Neural cell (in vitro differentiated cells): ENCODE results near the gene KRT36. TPM values are rescaled to one million over a fixed set of nuclear protein-coding genes. Genes with fewer than 3 reads are reported as not detected.

Experiments used
- H2AFZ ChIP-seq: fragments of 200-600, 300-800 bp; sonication (generic), shearing (Covaris generic); 2 replicates; pipeline ENCODE4 v1.6.0; 2014; ENCODE audit warnings: low read depth, mild to moderate bottlenecking, antibody characterized with exemption, low read length, moderate library complexity
- H3F3A ChIP-seq: fragments of 200-600 bp; shearing (Covaris generic); 2 replicates; pipeline ENCODE4 v1.6.1; 2016; ENCODE audit warnings: mild to moderate bottlenecking, moderate library complexity, mixed read lengths, antibody characterized with exemption, low read length; ENCODE audit not compliant: insufficient read depth, poor library complexity, severe bottlenecking
- H3K27ac ChIP-seq: fragments of 200-600, 300-800 bp; sonication (generic), shearing (Covaris generic); 2 replicates; pipeline ENCODE4 v1.5.1; 2014; ENCODE audit warnings: mild to moderate bottlenecking, low read length, moderate library complexity
- H3K27me3 ChIP-seq: fragments of 300-800, 200-600 bp; sonication (generic), shearing (Covaris generic); 2 replicates; pipeline ENCODE4 v1.6.0; 2014; ENCODE audit warnings: mild to moderate bottlenecking, low read depth, low read length, moderate library complexity; ENCODE audit not compliant: insufficient read depth
- H3K36me3 ChIP-seq: fragments of 300-800, 200-600 bp; sonication (generic), shearing (Covaris generic); 2 replicates; pipeline ENCODE4 v1.5.1; 2014; ENCODE audit warnings: mild to moderate bottlenecking, antibody characterized with exemption, low read length, moderate library complexity; ENCODE audit not compliant: insufficient read depth
- H3K4me2 ChIP-seq: fragments of 300-800, 200-600 bp; sonication (generic), shearing (Covaris generic); 2 replicates; pipeline ENCODE4 v1.6.0; 2014; ENCODE audit warnings: mild to moderate bottlenecking, low read length
- H3K4me3 ChIP-seq: fragments of 300-800, 200-600 bp; sonication (generic), shearing (Covaris generic); 2 replicates; pipeline ENCODE4 v1.5.1; 2014; ENCODE audit warnings: mild to moderate bottlenecking, low read length, moderate library complexity
- H3K79me2 ChIP-seq: fragments of 200-600 bp; shearing (Covaris generic); replicated peaks from 2 replicates; pipeline ENCODE4 v1.6.0; 2014; ENCODE audit warnings: mild to moderate bottlenecking, low read length, moderate library complexity; ENCODE audit not compliant: insufficient read depth
- H3K9ac ChIP-seq: fragments of 300-800, 200-600 bp; sonication (generic), shearing (Covaris generic); 2 replicates; pipeline ENCODE4 v1.6.1; 2016; ENCODE audit warnings: mild to moderate bottlenecking, low read length, mixed read lengths
- H3K9me2 ChIP-seq: fragments of 200-600 bp; shearing (Covaris generic); 2 replicates; pipeline ENCODE4 v1.6.1; 2016; ENCODE audit warnings: mild to moderate bottlenecking, low read length, mixed read lengths; ENCODE audit not compliant: insufficient read depth
- H3K9me3 ChIP-seq: fragments of 200-600, 300-800 bp; sonication (generic), shearing (Covaris generic); 2 replicates; pipeline ENCODE4 v1.6.1; 2016; ENCODE audit warnings: mild to moderate bottlenecking, mixed run types, low read length, moderate library complexity, mixed read lengths
- H4K20me1 ChIP-seq: fragments of 200-600 bp; shearing (Covaris generic); 2 replicates; pipeline ENCODE4 v1.6.1; 2016; ENCODE audit warnings: mild to moderate bottlenecking, mixed run types; ENCODE audit not compliant: insufficient read depth
- EP300 ChIP-seq: fragments of 450-650 bp; conservative IDR thresholded peaks from 2 replicates; pipeline ENCODE4 v1.6.1; 2014; ENCODE audit warnings: antibody characterized with exemption, mild to moderate bottlenecking, moderate library complexity; ENCODE audit not compliant: poor library complexity, severe bottlenecking
- EZH2 ChIP-seq: fragments of 200-600, 300-800 bp; shearing (Covaris generic), sonication (generic); IDR thresholded peaks from 2 replicates; pipeline ENCODE4 v1.6.1; 2014; ENCODE audit warnings: antibody characterized with exemption, low read length, borderline replicate concordance, mild to moderate bottlenecking; ENCODE audit not compliant: insufficient read depth, poor library complexity, severe bottlenecking
- MXI1 ChIP-seq: fragments of 450-650 bp; conservative IDR thresholded peaks from 2 replicates; pipeline ENCODE4 v1.6.1; 2014; ENCODE audit warnings: antibody characterized with exemption, mild to moderate bottlenecking; ENCODE audit not compliant: poor library complexity, severe bottlenecking
- POLR2AphosphoS5 ChIP-seq: IDR thresholded peaks from 2 replicates; pipeline ENCODE4 v1.6.1; 2012
- RAD21 ChIP-seq: fragments of 450-650 bp; conservative IDR thresholded peaks from 2 replicates; pipeline ENCODE4 v1.6.1; 2014; ENCODE audit warnings: antibody characterized with exemption, mild to moderate bottlenecking, moderate library complexity
- SMC3 ChIP-seq: fragments of 450-650 bp; conservative IDR thresholded peaks from 2 replicates; pipeline ENCODE4 v1.6.1; 2014; ENCODE audit warnings: antibody characterized with exemption, mild to moderate bottlenecking, moderate library complexity; ENCODE audit not compliant: poor library complexity
- TAF1 ChIP-seq: IDR thresholded peaks from 2 replicates; pipeline ENCODE4 v1.6.1; 2012; ENCODE audit warnings: low read depth
- polyA plus RNA-seq: library from polyadenylated mRNA; depleted of rRNA; stranded (reverse); fragments of >200 nt; gene quantifications from 2 replicates; pipeline ENCODE4 v1.2.3, GENCODE V29; 2014
- TF ChIP-seq, protein P1 (sequence below): fragments of 450-650 bp; IDR thresholded peaks from 2 replicates; pipeline ENCODE4 v1.5.1; 2014; ENCODE audit warnings: antibody characterized with exemption, mild to moderate bottlenecking, moderate library complexity; ENCODE audit not compliant: poor library complexity, severe bottlenecking

The KRT36 gene
- polyA plus RNA-seq, 1 donor from 2014 or later = not detected

- TF ChIP-seq POLR2AphosphoS5 (no peak), RAD21 (no peak), TAF1 (no peak), SMC3 (no peak), MXI1 (no peak), EP300 (no peak), EZH2 (no peak)
- TF ChIP-seq, protein P1, sequence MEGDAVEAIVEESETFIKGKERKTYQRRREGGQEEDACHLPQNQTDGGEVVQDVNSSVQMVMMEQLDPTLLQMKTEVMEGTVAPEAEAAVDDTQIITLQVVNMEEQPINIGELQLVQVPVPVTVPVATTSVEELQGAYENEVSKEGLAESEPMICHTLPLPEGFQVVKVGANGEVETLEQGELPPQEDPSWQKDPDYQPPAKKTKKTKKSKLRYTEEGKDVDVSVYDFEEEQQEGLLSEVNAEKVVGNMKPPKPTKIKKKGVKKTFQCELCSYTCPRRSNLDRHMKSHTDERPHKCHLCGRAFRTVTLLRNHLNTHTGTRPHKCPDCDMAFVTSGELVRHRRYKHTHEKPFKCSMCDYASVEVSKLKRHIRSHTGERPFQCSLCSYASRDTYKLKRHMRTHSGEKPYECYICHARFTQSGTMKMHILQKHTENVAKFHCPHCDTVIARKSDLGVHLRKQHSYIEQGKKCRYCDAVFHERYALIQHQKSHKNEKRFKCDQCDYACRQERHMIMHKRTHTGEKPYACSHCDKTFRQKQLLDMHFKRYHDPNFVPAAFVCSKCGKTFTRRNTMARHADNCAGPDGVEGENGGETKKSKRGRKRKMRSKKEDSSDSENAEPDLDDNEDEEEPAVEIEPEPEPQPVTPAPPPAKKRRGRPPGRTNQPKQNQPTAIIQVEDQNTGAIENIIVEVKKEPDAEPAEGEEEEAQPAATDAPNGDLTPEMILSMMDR = no peak
- Histone ChIP-seq H3K79me2 (no peaks in the 10 kb centered on the region), H3K27ac (no peak overlapping the region), H3K4me2 (no peak overlapping the region), H3K36me3 (no peaks in the 10 kb centered on the region), H2AFZ (no peak overlapping the region), H4K20me1 (no peaks in the 10 kb centered on the region), H3F3A (no peaks in the 10 kb centered on the region), H3K9me2 (no peaks in the 10 kb centered on the region), H3K9ac (no peak overlapping the region), H3K27me3 (peaks cover 28% of the 10 kb centered on the region), H3K4me3 (no peak overlapping the region), H3K9me3 (no peaks in the 10 kb centered on the region)
Measured at GRCh38 chr17:41528959-41529353, 39.2 kb upstream of the KRT36 start.

DNA sequence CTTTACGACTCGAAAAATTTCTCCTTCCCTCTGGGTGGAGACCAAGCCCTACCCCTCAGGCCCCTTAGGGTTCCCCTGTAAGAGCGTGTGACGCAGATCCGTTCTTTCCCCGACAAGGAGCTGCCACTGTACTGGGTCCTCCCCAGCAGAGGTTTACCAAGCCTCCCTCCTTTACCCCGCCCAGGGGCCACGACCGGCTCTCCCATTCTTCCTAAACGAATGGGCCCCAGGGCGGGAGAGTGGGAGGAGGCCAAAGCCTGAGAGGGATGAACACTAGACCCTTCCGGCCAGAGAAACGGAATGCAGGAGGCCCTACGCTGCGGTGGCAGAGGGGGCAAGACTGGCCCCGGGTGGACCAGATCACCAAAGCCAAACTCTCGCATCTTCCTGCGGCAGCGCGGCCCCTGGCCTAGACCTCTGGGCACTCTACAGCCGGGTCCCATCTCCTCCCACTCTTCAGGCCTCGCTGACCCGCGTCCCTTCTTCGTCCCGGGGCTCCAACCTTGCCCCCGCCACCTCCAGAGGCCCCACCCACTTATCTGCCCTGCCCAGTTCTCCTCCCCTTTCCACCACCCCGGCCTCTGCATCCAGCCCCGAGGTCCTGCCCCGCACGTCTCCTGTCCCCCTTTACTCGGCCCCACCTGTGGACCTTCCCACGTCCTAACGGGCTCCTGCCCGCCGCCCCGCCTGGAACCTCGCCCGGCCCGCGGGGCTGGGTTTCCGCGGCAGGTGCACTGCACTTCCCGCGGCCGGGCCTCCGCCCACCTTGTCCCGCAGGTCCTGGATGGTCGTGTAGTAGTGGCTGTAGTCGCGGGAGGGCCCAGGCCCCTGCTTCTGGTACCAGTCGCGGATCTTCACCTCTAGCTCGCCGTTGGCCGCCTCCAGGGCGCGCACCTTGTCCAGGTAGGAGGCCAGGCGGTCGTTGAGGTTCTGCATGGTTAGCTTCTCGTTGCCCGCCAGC, 37.6 kb upstream of the KRT36 start:
- H3K27ac ChIP-seq = no peak overlapping the region
- H3K36me3 ChIP-seq = no peaks in the 10 kb centered on the region
- H3F3A ChIP-seq = no peaks in the 10 kb centered on the region
- TF ChIP-seq EP300 (no peak), POLR2AphosphoS5 (no peak), RAD21 (no peak), MXI1 (no peak), SMC3 (no peak), EZH2 (peak; percentile 77), TAF1 (no peak)
- TF ChIP-seq, protein P1 = no peak
- H3K4me3 ChIP-seq = peak overlapping the region; percentile 55
- no peaks in the 10 kb centered on the region for H3K9me2 ChIP-seq
- H3K79me2 ChIP-seq = no peaks in the 10 kb centered on the region
- no peak overlapping the region for H3K4me2 ChIP-seq
- H4K20me1 ChIP-seq = no peaks in the 10 kb centered on the region
- H3K27me3 ChIP-seq = peaks cover 28% of the 10 kb centered on the region
- peak overlapping the region; percentile 8 for H2AFZ ChIP-seq
- no peak overlapping the region for H3K9ac ChIP-seq
- no peaks in the 10 kb centered on the region for H3K9me3 ChIP-seq
